H9 (cell line): Measurements from ENCODE around the gene SMIM22. TPM values are rescaled to one million over a fixed set of nuclear protein-coding genes. Genes with fewer than 3 reads are reported as not detected.

Source experiments
- DNase-seq: peaks from one replicate; pipeline ENCODE4 v3.0.0-alpha.2; 2017
- H2AFZ ChIP-seq: one replicate; pipeline ENCODE4 v1.6.1; 2013; ENCODE audit warnings: mild to moderate bottlenecking, low read length, control low read depth, moderate library complexity
- H2AK5ac ChIP-seq: 2 replicates; pipeline ENCODE4 v1.6.1; 2013; ENCODE audit warnings: low read length, control low read depth, mixed read lengths; ENCODE audit not compliant: insufficient read length
- H2BK120ac ChIP-seq: one replicate; pipeline ENCODE4 v1.6.1; 2013; ENCODE audit warnings: low read depth, mild to moderate bottlenecking, low read length, control low read depth, inconsistent platforms; ENCODE audit not compliant: poor library complexity, severe bottlenecking
- H2BK12ac ChIP-seq: 2 replicates; pipeline ENCODE4 v1.6.1; 2013; ENCODE audit warnings: low read length, control low read depth, mixed read lengths, low read depth; ENCODE audit not compliant: insufficient read length
- H2BK15ac ChIP-seq: 2 replicates; pipeline ENCODE4 v1.6.1; 2013; ENCODE audit warnings: low read depth, low read length, control low read depth
- H2BK20ac ChIP-seq: one replicate; pipeline ENCODE4 v1.6.1; 2013; ENCODE audit warnings: low read depth, mild to moderate bottlenecking, low read length, control low read depth, inconsistent platforms; ENCODE audit not compliant: poor library complexity, severe bottlenecking
- H2BK5ac ChIP-seq: 2 replicates; pipeline ENCODE4 v1.6.1; 2013; ENCODE audit warnings: low read length, control low read depth, mixed read lengths; ENCODE audit not compliant: insufficient read length
- H3K14ac ChIP-seq: 2 replicates; pipeline ENCODE4 v1.6.1; 2013; ENCODE audit warnings: low read length, control low read depth; ENCODE audit not compliant: insufficient read depth
- H3K18ac ChIP-seq: 2 replicates; pipeline ENCODE4 v1.6.1; 2013; ENCODE audit warnings: low read depth, mild to moderate bottlenecking, mixed read lengths, low read length, control low read depth; ENCODE audit not compliant: insufficient read length
- H3K23ac ChIP-seq: 2 replicates; pipeline ENCODE4 v1.6.1; 2013; ENCODE audit warnings: low read length, control low read depth, mixed read lengths, low read depth; ENCODE audit not compliant: insufficient read length
- H3K23me2 ChIP-seq: 2 replicates; pipeline ENCODE4 v1.6.1; 2013; ENCODE audit warnings: low read depth, mild to moderate bottlenecking, mixed read lengths, low read length, control low read depth; ENCODE audit not compliant: insufficient read length, poor library complexity, severe bottlenecking
- H3K27ac ChIP-seq: 2 replicates; pipeline ENCODE4 v1.5.1; 2013; ENCODE audit warnings: low read length, control low read depth, mixed read lengths, low read depth; ENCODE audit not compliant: insufficient read length
- H3K27me3 ChIP-seq: 2 replicates; pipeline ENCODE4 v1.6.1; 2013; ENCODE audit warnings: low read length, control low read depth, inconsistent platforms; ENCODE audit not compliant: insufficient read depth
- H3K4ac ChIP-seq: 2 replicates; pipeline ENCODE4 v1.6.1; 2013; ENCODE audit warnings: low read depth, mild to moderate bottlenecking, control low read depth, inconsistent platforms, low read length, moderate library complexity
- H3K4me1 ChIP-seq: 2 replicates; pipeline ENCODE4 v1.6.1; 2013; ENCODE audit warnings: low read length, control low read depth, inconsistent platforms; ENCODE audit not compliant: insufficient read depth
- H3K4me2 ChIP-seq: 2 replicates; pipeline ENCODE4 v1.6.1; 2013; ENCODE audit warnings: low read length, control low read depth, mixed read lengths; ENCODE audit not compliant: insufficient read length, insufficient read depth
- H3K56ac ChIP-seq: 2 replicates; pipeline ENCODE4 v1.6.1; 2013; ENCODE audit warnings: low read depth, mild to moderate bottlenecking, mixed read lengths, low read length, control low read depth; ENCODE audit not compliant: insufficient read length
- H3K79me1 ChIP-seq: 2 replicates; pipeline ENCODE4 v1.6.1; 2013; ENCODE audit warnings: low read depth, mild to moderate bottlenecking, moderate library complexity, low read length, control low read depth, inconsistent platforms; ENCODE audit not compliant: insufficient read depth, poor library complexity, severe bottlenecking
- H3K79me2 ChIP-seq: 2 replicates; pipeline ENCODE4 v1.6.1; 2013; ENCODE audit warnings: low read length, control low read depth, inconsistent platforms; ENCODE audit not compliant: insufficient read depth
- H3K9ac ChIP-seq: 2 replicates; pipeline ENCODE4 v1.6.1; 2013; ENCODE audit warnings: low read length, control low read depth, mixed read lengths; ENCODE audit not compliant: insufficient read length; ENCODE audit errors: extremely low read depth
- H3K9me3 ChIP-seq: one replicate; pipeline ENCODE4 v1.6.1; 2013; ENCODE audit warnings: low read depth, low read length, inconsistent platforms; ENCODE audit not compliant: control insufficient read depth
- H3T11ph ChIP-seq: one replicate; pipeline ENCODE4 v1.6.1; 2013; ENCODE audit warnings: mild to moderate bottlenecking, low read length, control low read depth, inconsistent platforms
- H4K20me1 ChIP-seq: one replicate; pipeline ENCODE4 v1.6.1; 2013; ENCODE audit not compliant: control insufficient read depth, insufficient read length, insufficient read depth
- H4K5ac ChIP-seq: 2 replicates; pipeline ENCODE4 v1.6.1; 2013; ENCODE audit warnings: low read depth, mild to moderate bottlenecking, mixed read lengths, low read length, control low read depth; ENCODE audit not compliant: insufficient read length
- H4K8ac ChIP-seq: replicated peaks from 2 replicates; pipeline ENCODE4 v1.6.1; 2013; ENCODE audit warnings: low read length, control low read depth, mixed read lengths, low read depth; ENCODE audit not compliant: insufficient read length
- H4K91ac ChIP-seq: 2 replicates; pipeline ENCODE4 v1.6.1; 2013; ENCODE audit warnings: low read depth, mild to moderate bottlenecking, moderate library complexity, mixed read lengths, low read length, control low read depth; ENCODE audit not compliant: insufficient read length
- H3K27ac Mint-ChIP-seq, 3 experiments: 2 replicates in 2 of 3; 3 replicates in 1 of 3; pipeline ENCODE4 v1.8.0; 2020 to 2021; ENCODE audit warnings: mixed read lengths in 3 of 3, mild to moderate bottlenecking in 1 of 3, moderate library complexity in 1 of 3
- H3K27me3 Mint-ChIP-seq: 2 replicates; pipeline ENCODE4 v1.8.0; 2021; ENCODE audit warnings: low read depth, mild to moderate bottlenecking, moderate library complexity, mixed read lengths
- H3K36me3 Mint-ChIP-seq, 3 experiments: 2 replicates in 2 of 3; 3 replicates in 1 of 3; pipeline ENCODE4 v1.8.0; 2020 to 2021; ENCODE audit warnings: low read depth in 3 of 3, mixed read lengths in 3 of 3; ENCODE audit not compliant: insufficient read depth in 1 of 3
- H3K4me1 Mint-ChIP-seq, 2 experiments: 2 replicates each; pipeline ENCODE4 v1.8.0; 2020; ENCODE audit warnings: mixed read lengths in 2 of 2
- H3K4me3 Mint-ChIP-seq, 2 experiments: 2 replicates in 1 of 2; 3 replicates in 1 of 2; pipeline ENCODE4 v1.8.0; 2020 to 2021; ENCODE audit warnings: mild to moderate bottlenecking in 2 of 2, mixed read lengths in 2 of 2, moderate library complexity in 1 of 2
- H3K9me3 Mint-ChIP-seq, 2 experiments: 2 replicates in 1 of 2; 3 replicates in 1 of 2; pipeline ENCODE4 v1.8.0; 2020; ENCODE audit warnings: mild to moderate bottlenecking in 2 of 2, mixed read lengths in 2 of 2, moderate library complexity in 1 of 2
- CTCF ChIP-seq: fragments of 200-600 bp; sonication (generic); conservative IDR thresholded peaks from 3 replicates; pipeline ENCODE4 v1.8.0; 2021; ENCODE audit warnings: antibody characterized with exemption, mild to moderate bottlenecking
- WGBS: extraction: QIAGEN DNeasy Blood & Tissue Kit; methylation state at CpG from one replicate; pipeline ENCODE4 v1.1.7; 2013; ENCODE audit warnings: missing lambda C conversion rate, low lambda C conversion rate, mixed read lengths; ENCODE audit not compliant: insufficient read length; ENCODE audit errors: extremely low coverage; 5-methylcytosine and 5-hydroxymethylcytosine counted together
- total RNA-seq: library from RNA; stranded (reverse); gene quantifications from 2 replicates; pipeline ENCODE4 v1.2.1, GENCODE V29; 2021

Gene SMIM22
- total RNA-seq, 1 experiment from 2014 or later: not detected

- no peaks in the 10 kb centered on the region for H3K36me3 Mint-ChIP-seq
- Histone ChIP-seq H3K9me3 (no peaks in the 10 kb centered on the region), H3T11ph (no peak overlapping the region), H4K91ac (no peak overlapping the region), H3K79me2 (no peaks in the 10 kb centered on the region), H3K18ac (no peak overlapping the region), H3K14ac (no peak overlapping the region; the same call in 1 of the 2 replicates), H3K4me1 (no peaks in the 10 kb centered on the region), H3K9ac (no peak overlapping the region), H2BK12ac (no peak overlapping the region), H4K5ac (no peak overlapping the region), H3K27me3 (no peaks in the 10 kb centered on the region), H3K4ac (no peak overlapping the region), H3K79me1 (no peaks in the 10 kb centered on the region), H2AK5ac (no peak overlapping the region), H3K56ac (no peak overlapping the region), H4K20me1 (no peaks in the 10 kb centered on the region), H2BK5ac (no peak overlapping the region), H3K4me2 (no peak overlapping the region), H4K8ac (no peak overlapping the region), H3K23ac (no peak overlapping the region), H2BK20ac (no peak overlapping the region), H3K23me2 (no peaks in the 10 kb centered on the region), H2BK120ac (no peak overlapping the region), H2BK15ac (no peak overlapping the region), H3K27ac (no peak overlapping the region), H2AFZ (no peak overlapping the region)
- no peak for TF ChIP-seq CTCF
- H3K9me3 Mint-ChIP-seq: no peaks in the 10 kb centered on the region; a peak in 1 of 5 replicates
- WGBS: no CpG with 5 or more reads among the region's 2 CpGs
- DNase-seq: no peak
- peak overlapping the region in 1 of 3 experiments; percentile 17; a peak in 1 of 7 replicates for H3K27ac Mint-ChIP-seq
- H3K4me3 Mint-ChIP-seq: no peak overlapping the region
- no peaks in the 10 kb centered on the region; the same call in none of the 2 replicates for H3K27me3 Mint-ChIP-seq
- H3K4me1 Mint-ChIP-seq: no peaks in the 10 kb centered on the region
These were observed 18.9 kb upstream of the SMIM22 start for GRCh38 chr16:4776141-4776705.
